ENCODE data around the gene MICAL1.

Gene MICAL1

GRCh38 chr6:109428889-109429477, 26.6 kb downstream of the MICAL1 start:
- Histone ChIP-seq H3K27ac (replicated peaks) (no peak overlapping the region), H3K4me3 (replicated peaks; ENCODE audit: insufficient read depth, low read length) (no peak overlapping the region), H3K27me3 (ENCODE audit: insufficient read depth, poor library complexity, severe bottlenecking) (no peaks in the 10 kb centered on the region)
- TF ChIP-seq POLR2AphosphoS5 (IDR thresholded peaks at IDR 0.05; ENCODE audit: low read depth) (no peak), SPI1 (IDR thresholded peaks at IDR 0.05; ENCODE audit: borderline replicate concordance, low read depth) (no peak), REST (IDR thresholded peaks at IDR 0.05; ENCODE audit: insufficient replicate concordance, low read depth) (no peak), CTCF (IDR thresholded peaks at IDR 0.05; ENCODE audit: insufficient read depth, low read length) (no peak), GABPA (IDR thresholded peaks at IDR 0.05; ENCODE audit: low read depth) (no peak)
- no peak for DNase-seq (ENCODE audit: low read depth in 1 of 2, low spot score in 1 of 2)

- TF ChIP-seq POLR2AphosphoS5 (IDR thresholded peaks at IDR 0.05; ENCODE audit: low read depth) (no peak), REST (IDR thresholded peaks at IDR 0.05; ENCODE audit: insufficient replicate concordance, low read depth) (no peak), SPI1 (IDR thresholded peaks at IDR 0.05; ENCODE audit: borderline replicate concordance, low read depth) (no peak), CTCF (IDR thresholded peaks at IDR 0.05; ENCODE audit: insufficient read depth, low read length) (no peak), GABPA (IDR thresholded peaks at IDR 0.05; ENCODE audit: low read depth) (no peak)
- no peak overlapping the region for H3K4me3 ChIP-seq (replicated peaks; ENCODE audit: insufficient read depth, low read length)
- no peak overlapping the region for H3K27ac ChIP-seq (replicated peaks)
- no peak for DNase-seq (ENCODE audit: low read depth in 1 of 2, low spot score in 1 of 2)
- H3K27me3 ChIP-seq (ENCODE audit: insufficient read depth, poor library complexity, severe bottlenecking): no peaks in the 10 kb centered on the region
Measured at GRCh38 chr6:109424946-109425345, 30.6 kb downstream of the MICAL1 start.

- no peak for TF ChIP-seq GABPA (IDR thresholded peaks at IDR 0.05; ENCODE audit: low read depth)
- no peak for TF ChIP-seq CTCF (IDR thresholded peaks at IDR 0.05; ENCODE audit: insufficient read depth, low read length)
Measured at GRCh38 chr6:109421184-109421583, 34.4 kb downstream of the MICAL1 start.

GRCh38 chr6:109420751-109421150, 34.8 kb downstream of the MICAL1 start:
- Histone ChIP-seq H3K27me3 (ENCODE audit: insufficient read depth, poor library complexity, severe bottlenecking) (no peaks in the 10 kb centered on the region), H3K4me3 (replicated peaks; ENCODE audit: insufficient read depth, low read length) (no peak overlapping the region), H3K27ac (replicated peaks) (no peak overlapping the region)
- no peak for TF ChIP-seq SPI1 (IDR thresholded peaks at IDR 0.05; ENCODE audit: borderline replicate concordance, low read depth)
- DNase-seq (ENCODE audit: low read depth in 1 of 2, low spot score in 1 of 2): no peak

More at GRCh38 chr6:109421184-109421583, 34.4 kb downstream of the MICAL1 start:
- no peaks in the 10 kb centered on the region for H3K27me3 ChIP-seq (ENCODE audit: insufficient read depth, poor library complexity, severe bottlenecking)
- no peak for DNase-seq (ENCODE audit: low read depth in 1 of 2, low spot score in 1 of 2)
- H3K27ac ChIP-seq (replicated peaks): no peak overlapping the region
- H3K4me3 ChIP-seq (replicated peaks; ENCODE audit: insufficient read depth, low read length): no peak overlapping the region
